Superior temporal gyrus (tissue), 1 donor: Measurements from ENCODE around the gene MAPK11.

Source experiments
- DNase-seq: peaks from one replicate; pipeline ENCODE4 v3.0.0-alpha.2; 2016; ENCODE audit errors: extremely low spot score

The MAPK11 gene

DNA sequence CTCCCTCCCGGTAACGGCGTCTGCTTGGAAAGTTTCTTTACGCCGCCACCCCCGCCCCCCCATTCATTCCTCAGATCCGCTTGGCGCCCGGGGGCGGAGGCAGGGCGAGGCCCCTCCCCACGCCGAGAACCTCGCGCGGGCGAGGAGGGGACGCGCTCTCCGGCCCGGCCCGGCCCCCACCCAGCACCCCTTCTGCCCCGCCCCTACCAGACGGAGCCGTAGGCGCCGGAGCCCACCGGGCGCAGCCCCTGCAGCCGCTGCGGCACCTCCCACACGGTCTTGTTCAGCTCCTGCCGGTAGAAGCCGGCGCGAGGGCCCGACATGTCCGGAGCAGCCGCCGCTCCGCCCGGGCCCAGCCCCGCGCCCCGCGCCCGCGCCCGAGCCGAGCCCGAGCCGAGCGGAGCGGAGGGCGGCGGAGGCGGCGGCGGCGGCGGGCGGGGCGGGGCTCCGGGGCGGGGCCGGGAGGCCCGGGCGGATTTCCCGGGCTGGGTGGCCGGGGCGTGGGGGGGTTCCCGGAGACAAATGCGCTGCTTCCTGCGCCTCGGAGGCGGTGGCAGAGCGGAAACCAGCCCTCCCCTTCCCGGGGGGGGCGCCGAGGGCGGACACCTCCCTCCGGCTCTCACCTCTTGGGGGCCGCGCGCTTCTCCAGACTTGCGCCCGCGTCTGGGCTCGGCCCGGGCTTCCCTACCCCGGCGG, at the start of gene MAPK11:
Gene MAPK11, minus strand, starts transcription at position 411 of the 696 bp plus-strand sequence. Its CDS starts 88 bp downstream, at position 323.
- no peak for DNase-seq

DNA sequence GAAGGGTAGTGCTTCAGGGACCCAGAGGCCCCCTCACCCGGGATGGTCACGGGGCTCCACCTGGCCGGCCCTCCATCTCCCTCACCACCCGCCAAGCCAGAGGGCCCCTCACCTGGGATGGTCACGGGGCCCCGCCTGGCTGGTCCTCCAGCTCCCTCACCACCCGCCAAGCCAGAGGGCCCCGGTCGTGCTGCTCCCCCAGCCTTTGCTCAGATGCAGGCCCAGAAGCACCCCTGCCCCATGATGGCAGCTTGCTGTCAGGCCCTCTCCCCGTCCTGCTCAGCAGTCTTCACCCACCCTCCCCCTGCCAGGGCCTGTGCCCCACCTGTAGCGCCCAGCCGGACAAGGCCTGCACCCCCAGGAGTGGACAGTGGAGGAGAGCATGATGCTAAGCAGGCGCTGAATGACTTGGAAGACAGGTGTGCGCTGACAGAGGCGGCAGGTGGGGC, 49.3 kb upstream of the MAPK11 start:
- no peak for DNase-seq

DNA sequence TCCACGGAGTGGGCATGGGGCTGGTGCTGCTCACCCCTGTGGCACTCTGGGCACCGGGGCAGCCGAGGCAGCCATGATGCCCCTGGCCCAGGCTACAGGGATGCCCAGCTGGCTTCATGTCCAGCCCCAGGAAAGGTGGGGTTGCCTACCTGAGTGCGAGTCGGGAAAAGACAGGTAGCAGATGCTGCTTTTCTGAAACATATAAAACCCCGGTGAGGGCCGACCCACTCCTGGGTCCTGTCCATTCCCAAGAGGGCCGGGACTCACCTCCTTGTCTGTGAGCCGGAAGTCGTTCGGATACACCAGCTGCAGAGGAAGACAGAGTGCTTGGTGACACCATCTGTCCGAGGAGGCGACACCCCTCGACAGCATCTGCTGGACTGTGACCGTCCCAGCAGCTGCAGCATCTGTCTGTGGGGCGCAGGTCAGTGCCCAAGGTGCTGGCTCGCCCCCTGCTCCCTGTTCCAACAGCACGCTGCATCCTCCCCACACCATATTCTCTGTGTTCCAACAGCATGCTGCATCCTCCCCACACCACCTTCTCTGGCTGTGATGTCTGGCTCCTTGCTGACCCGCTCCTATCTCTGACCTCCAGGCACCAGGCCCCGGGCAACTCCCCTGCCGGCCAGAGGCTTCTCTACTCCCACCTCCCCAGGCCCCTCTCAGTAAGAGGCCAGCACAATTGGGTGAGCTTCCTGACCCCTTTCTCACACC, 48.7 kb upstream of the MAPK11 start:
- no peak for DNase-seq

DNA sequence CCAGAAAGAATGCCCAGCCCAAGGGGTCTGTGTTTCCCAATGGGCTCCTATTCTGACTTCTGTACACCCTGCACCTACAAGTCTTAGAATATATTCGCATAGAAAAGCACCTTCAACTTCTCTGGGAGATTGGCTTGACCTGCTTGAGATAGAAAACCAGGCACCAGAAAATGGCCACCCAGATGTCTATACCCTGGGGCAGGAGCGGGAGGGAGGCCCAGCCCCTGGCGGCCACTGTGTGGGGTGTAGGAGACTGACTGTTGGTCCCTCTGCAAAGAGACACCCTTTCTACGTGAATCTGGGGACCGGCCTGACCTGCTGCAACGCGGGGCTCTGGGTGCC, 48.1 kb upstream of the MAPK11 start:
- DNase-seq, result no peak

DNA sequence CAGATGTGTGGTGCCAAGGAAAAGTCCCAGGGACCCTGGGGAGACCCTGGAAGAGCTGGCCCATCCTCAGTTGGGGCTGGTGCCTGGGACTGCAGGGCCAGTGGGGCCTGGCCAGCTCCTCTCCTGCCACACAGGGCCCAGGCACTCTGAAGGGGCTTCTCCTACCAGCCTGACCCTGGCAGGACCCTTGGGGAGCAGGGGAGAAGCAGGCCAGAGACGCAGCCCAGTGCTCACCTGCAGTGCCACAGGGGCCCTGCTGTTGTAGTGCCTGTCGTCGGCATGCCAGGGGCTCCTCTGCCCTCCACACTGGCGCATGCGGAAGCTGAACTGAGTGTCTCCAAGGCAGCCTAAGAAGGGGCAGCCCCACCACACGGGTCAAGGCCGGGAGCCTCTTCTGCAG, 47.5 kb upstream of the MAPK11 start:
- DNase-seq, result no peak

DNA sequence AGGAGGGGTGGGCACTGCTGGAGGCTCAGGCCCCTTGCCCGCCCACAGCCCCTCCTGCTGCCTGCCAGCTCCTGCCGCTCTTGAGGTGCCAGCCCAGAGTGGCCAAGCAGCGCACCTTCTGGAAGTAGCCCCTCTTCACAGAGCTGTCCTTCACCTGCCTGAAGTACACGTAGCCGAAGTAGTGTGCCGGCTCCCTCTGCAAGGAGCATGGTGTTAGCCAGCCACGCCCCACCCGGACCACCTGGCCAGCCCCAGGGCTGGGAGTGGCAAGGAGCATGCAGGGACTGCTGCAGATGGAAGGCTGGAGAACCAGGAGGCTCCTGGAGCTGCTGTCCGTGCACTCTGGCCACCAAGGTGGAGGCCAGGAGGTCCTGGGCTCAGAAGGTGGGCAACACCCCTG, 47.0 kb upstream of the MAPK11 start:
- DNase-seq, result no peak

DNA sequence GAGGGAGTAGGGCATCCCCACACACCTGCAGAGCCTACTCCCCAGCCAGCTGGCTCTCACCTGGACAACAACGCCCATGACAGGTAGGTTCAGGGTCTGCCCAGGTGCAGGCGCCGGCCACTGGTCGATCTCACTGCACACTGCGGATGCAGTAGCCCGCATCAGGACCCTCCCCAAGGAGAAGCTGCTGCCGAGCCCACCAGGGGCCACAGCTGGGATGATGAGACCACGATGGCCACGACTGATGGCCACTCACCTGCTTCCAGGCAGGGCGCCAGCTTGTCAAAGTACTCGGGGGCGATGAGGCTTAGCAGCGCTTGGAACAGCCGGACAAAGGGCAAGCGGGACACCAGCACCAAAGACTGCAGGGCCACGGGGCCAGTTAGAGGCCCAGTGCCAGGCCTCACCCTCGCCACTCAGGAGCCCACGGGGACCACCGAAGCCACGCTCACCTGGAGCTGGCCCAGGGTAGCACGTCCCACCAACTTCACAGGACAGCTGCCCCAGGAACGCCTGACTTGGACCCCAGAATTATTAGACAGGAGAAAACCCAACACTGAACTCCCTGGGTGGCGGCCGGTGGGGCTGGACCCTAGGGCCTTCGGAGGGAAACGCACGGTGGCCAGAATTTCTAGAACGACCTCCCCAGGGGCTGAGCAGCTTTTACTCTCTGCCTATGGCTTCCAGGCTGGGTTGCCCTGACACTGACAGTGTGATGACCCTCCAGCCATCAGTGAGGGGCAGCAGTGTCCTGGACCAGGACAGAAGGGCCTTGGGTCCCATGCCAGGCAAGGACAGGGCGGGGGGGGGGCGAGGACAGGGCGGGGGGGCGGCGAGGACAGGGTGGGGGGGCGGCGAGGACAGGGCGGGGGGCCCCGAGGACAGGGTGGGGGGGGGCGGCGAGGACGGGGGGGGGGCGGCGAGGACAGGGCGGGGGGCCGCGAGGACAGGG, 46.2 kb upstream of the MAPK11 start:
- DNase-seq, result no peak

DNA sequence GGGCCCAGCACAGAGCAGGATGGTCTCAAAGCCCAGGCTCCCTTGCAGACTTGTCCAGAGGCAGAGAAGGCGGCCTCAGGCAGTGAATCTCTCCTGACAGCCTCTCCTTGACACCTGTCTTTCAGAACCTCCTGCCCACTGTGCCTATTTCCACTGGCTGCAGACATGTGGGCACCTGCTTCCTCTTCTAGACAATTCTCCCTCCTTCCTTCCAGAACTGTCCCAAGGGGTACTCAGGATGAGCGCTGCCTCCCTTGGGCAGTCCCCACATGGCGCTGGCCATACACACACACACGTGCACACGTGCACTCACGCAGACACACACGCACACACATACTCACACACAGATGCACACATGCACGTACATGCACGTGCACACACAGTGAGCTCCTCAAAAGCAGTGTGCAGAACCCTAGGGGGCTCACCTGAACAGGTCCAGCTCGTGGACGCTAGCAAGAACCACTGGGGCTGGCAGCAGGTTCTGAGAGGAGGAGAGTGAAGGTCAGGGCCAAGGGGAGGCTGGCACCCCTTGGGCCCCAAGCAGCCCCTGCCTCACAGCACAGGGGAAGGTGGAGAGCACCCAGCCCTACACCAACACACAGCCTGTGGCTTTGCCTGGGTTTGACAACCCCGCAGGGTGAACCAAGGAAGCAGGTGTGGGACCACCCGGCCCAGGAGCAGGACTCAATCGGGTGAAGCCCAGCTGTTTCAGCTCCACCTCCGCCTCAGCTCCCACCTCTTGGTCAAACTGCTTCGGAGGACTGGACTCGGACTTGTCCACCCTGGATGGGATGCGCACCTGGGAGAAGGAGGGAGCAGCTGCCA, 45.3 kb upstream of the MAPK11 start:
- DNase-seq, result no peak

DNA sequence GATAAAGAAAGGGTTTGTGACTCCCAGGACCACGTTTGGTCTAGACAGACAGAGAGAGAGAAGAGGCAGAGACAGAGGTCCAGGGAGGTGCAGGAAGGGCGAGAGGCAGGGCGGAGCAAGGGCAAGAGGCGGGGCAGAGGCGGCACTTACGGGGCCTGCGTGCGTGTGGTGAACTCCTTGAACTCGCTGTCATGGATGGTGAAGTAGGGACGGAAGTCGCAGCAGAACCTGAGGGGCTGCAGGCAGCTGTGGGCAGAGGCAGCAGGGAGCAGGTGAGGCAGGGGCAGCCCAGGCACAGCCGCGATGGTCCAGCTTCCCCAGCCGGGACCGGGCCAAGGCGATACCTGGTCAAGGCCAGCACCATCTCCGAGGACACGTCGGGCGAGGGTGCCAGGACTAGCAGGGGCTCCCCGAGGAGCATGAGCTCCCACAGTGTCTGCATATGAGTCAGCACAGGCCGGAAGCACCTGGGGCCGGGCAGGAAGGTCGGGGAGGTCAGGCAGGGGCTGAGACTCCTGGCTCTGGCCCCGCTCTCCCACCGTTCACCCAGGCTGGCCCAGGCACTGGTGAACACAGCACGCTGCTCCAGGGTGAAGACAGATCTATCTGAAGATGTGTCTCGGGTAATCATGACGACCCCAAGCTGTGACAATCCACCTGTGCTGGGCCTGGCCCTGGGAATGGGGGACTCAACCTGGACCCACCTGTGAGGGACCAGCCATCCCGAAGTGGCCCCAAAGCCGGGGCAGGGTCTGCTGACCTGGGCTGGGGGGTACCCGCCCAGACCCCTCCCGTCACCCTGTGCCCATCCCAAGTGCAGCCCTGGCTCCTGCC, 44.5 kb upstream of the MAPK11 start:
- no peak for DNase-seq

DNA sequence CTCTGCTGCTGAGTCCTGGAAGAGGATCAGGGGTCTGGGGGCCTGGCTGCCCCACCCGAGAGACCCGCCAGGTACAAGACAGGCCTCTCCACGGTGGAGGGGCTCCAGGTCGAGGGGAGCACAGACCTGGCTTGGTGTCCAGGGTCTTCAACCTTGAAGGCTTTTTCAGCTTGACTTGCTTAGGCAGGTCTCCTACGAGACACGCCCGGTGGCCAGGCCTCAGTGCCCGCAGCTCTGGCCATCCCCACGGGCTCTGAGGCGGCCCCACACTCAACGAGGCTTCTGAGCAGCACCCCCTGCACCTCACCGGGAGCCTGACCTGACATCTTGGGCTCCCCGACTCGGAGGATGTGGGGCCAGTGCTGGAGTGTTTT, 43.9 kb upstream of the MAPK11 start:
- DNase-seq, result no peak

DNA sequence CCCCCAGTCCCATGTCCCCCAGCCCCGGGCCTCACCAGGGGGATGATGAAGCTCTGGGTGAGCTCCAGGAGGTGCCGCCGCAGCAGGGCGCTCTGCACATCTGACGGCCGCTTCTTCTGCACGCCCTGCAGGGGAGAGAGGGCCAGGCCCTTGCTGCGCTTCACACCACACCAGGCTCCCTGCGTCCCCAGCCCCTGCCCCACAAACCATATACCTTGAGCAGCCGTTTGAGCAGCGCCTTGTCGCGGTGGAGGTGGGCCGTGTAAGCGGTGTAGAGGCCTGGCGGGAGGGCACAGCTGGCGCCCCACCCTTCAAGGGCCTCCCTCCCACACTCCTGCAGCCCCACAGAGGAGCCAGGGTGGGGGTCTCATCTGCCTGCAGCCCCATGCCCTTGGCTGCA, 43.4 kb upstream of the MAPK11 start:
- no peak for DNase-seq

DNA sequence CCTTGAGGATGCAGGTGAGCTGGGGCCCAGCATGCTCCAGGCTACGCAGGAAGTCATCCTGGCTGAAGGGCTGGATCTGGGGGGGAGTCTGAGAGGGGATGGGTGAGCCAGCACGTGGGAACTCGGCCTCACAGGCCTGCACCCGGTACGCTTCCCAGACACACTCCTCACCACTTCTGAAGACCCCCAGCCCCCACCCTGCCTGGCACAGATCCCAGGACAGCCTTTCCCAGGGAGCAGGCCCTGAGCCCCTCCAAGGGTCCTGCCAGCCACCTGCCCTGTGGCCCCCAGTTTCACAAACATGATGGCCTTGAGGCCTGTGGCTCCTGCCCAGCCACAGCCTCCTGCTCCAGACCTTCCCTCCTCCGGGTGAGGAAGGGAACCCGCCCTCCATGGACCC, 42.8 kb upstream of the MAPK11 start:
- no peak for DNase-seq

DNA sequence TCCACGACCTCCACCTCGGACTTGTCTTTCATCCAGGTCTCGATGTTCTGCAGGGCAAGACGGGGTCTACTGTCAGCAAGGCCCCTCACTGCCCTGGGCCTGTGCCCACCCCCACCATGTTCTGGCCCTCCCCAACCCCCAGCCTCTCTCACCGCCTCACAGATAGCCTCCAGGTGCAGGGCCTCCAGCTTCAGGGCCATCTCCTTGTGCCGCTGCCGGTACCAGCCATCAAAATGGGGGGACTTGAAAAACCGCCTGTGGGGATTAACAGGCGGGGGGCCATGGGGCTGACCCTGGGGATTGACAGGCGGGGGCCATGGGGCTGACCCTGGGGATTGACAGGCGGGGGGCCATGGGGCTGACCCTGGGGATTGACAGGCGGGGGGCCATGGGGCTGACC, 42.2 kb upstream of the MAPK11 start:
- no peak for DNase-seq

DNA sequence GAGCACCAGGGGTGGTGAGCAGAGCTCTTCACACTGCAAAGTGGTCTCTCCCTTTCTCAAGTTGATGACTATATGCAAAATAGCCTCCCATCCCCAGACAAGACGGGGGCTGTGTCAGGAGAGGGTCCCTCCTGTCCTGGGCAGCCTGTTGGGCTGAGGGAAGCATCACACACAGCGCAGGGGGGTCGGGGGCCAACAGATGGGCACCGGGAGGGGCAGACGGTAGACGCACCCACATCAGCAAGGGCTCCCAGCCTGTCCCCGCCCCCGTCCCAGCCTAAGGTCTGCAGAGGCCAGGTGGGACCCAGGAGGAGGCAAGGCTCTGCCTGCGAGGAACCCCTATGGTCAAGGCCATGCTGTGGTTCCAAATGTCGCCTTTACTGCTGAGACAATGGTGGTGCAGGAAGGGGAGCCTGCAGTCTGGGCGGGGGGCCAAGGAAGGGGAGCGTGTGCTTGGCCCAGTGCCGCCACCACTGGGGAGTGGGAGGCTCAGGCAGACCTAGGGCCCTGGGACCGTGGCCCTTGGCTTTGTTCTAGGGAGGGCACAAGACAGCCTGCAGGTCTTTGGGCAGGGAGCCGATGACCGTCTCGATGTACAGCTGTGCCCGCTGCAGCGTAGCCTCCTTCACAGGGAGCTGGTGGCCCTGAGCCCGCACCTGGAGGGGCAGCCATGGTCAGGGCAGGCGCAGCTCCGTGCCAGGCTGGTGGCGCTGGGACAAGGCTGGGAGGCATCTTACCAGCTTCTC, 41.6 kb upstream of the MAPK11 start:
- DNase-seq, result no peak

DNA sequence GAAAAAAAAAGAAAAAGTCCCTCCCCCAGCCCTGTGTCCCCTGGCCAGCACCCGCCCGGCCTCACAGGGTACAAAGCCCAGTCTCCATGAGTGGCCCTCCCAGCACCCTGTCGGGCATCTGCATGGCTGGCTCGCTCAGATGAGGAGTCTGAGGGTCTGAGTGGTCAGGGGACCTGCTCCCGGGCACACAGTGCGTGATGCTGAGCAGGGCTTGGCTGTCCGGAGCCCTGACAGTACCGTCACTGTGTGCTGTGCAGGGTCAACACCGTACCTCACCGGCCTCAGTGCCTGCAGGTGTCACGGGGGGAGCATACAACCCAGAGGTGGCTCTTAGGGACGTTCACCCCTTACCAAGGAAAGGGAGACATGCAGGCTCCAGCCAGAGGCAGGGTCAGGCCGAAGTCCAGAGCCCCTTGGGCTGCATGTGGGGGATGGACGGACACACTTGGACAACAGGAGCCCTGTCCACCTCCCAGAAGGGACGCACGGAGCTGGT, 40.8 kb upstream of the MAPK11 start:
- DNase-seq, result no peak

DNA sequence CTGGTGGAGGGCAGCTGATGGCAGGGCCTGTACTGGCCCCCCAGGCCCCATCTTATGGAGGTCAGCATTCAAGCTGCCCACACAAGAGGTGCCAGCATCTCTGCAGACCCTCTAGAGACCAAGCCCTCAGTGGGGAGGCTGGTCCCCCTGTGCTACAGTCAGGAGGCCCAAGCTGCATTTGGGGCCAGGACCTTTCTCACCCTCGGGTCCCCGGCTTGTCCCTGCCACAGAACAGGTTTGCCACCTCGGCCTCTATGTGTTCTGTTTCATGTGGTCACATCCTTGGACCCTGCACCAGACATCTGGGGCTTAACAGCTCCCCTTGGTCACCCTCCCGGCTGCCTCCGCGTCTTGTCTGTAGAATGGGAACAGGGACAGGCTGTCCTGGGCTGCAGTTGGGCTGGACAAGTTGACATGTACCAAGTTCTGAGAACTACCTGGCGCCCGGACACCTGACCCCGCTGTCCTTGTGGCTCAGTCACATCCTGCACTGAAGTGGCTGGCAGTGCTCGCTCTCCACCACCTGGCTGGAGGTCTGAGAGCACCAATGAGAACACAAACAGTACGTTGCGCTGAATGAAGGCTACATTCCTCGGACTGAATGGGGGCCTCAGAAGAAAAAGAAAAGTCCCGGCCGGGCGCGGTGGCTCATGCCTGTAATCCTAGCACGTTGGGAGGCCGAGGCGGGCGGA, 40.0 kb upstream of the MAPK11 start:
- DNase-seq, result no peak

DNA sequence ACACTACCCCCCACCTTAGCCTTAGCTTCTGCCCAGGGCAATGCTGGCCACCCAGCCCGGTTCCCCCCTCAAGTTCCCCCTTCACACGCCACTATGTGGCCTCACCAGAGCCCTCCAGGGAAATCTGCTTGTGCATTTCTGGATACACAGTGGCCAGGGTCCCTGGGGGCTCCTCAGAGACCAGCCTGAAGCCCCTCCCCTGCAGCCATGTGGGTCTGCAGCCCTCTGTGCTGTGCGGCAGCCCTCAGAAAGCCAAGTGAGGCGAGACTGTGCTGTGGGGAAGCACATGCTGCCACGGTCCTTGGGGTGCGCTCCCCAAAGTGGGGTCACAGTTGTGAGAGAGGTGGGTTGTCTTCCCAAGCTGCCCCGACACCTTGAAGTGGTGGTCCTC, 39.4 kb upstream of the MAPK11 start:
- DNase-seq, result no peak

DNA sequence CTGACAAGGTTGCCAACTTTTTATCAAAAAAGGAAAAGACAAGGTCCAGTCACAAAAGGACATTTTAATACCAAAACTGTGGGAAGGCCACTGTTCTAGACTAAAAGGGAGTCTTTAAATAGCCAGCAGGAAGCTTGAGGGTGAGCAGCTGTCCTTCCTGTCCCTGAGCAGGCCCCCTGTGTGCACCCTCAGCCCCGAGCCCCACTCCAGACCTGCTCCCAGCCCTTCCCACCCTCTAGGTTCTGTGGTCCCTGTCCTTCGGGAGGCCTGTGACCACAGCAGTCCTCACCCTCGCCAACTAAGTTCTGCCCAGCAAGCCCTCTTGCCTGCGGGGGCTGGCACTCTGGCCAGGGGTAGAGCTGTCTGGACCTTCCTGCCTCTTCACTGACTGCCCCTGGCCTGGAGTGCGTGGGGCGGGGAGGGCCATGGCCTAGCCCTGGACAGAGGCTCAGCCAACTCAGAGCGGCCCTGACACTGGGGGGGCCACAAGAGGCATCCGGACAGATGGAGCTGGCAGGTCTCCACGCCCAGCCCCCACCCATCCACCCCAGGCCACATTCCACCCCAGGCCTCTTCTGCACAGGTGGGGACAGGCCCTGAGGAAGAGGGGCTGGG, 38.9 kb upstream of the MAPK11 start:
- no peak for DNase-seq

DNA sequence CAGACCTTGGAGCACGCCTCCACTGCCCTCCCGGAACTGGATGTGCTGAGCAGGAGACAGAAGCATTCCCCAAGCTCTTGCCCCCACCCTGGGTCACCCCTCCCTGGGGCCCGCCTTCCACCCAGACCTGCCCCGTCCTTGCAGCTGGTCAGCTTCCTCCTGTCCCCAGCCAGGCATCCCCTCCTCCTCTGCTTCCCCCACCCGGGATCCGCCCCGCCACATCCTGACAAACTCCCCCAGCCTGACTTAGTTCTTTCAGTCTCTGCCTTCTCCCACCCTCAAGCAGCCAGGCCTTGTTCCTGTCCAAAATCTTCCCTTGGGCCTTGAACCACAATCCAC, 38.4 kb upstream of the MAPK11 start:
- DNase-seq, result no peak
